ENCODE data around the gene DACT1. TPM values are rescaled to one million over a fixed set of nuclear protein-coding genes. Genes with fewer than 3 reads are reported as not detected.

The DACT1 gene
- total RNA-seq, 1 donor from 2014 or later, result 6.6 TPM

GRCh38 chr14:58662018-58662417 lies 24.3 kb downstream of the DACT1 start:
- Mint-ChIP-seq H3K27me3 (ENCODE audit: low read depth) (no peaks in the 10 kb centered on the region), H3K4me1 (ENCODE audit: low read depth) (peaks cover 26% of the 10 kb centered on the region), H3K27ac (peak overlapping the region; percentile 68), H3K36me3 (ENCODE audit: low read depth) (no peaks in the 10 kb centered on the region), H3K4me3 (ENCODE audit: low read depth) (no peak overlapping the region), H3K9me3 (no peaks in the 10 kb centered on the region)
- intact Hi-C loops (cut with micrococcal nuclease), result no loop called here
- no peak for DNase-seq (ENCODE audit: low spot score)

DNA sequence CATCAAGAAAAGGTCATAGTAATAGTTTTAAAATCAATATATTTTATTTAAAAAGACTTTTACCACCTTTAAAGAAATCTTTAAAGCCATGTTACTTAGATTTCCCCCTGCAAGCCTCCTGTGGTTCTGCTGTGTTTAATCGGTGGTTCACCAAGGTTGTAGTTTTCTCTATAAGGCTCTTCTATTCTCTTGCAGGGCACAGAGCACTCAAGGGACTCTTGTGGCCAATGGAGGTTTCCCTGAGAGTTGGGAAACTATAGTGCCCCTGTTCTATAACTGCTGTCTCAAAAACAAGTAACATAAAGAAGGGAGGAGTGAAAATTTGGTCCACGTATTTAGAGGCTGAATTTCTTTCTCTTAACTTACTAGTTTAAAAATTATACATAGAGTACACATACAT lies 25.0 kb downstream of the DACT1 start:
- DNase-seq (ENCODE audit: low spot score), result no peak
- intact Hi-C loops (cut with micrococcal nuclease), result no loop called here
- H3K9me3 Mint-ChIP-seq, result no peaks in the 10 kb centered on the region
- no peaks in the 10 kb centered on the region for H3K27me3 Mint-ChIP-seq (ENCODE audit: low read depth)
- no peak overlapping the region for H3K27ac Mint-ChIP-seq
- peaks cover 26% of the 10 kb centered on the region for H3K4me1 Mint-ChIP-seq (ENCODE audit: low read depth)
- no peak overlapping the region for H3K4me3 Mint-ChIP-seq (ENCODE audit: low read depth)
- no peaks in the 10 kb centered on the region for H3K36me3 Mint-ChIP-seq (ENCODE audit: low read depth)

GRCh38 chr14:58663494-58664111 lies 25.8 kb downstream of the DACT1 start:
- H3K9me3 Mint-ChIP-seq, result no peaks in the 10 kb centered on the region
- no peak for DNase-seq (ENCODE audit: low spot score)
- H3K27me3 Mint-ChIP-seq (ENCODE audit: low read depth), result no peaks in the 10 kb centered on the region
- H3K4me1 Mint-ChIP-seq (ENCODE audit: low read depth), result peaks cover 26% of the 10 kb centered on the region
- H3K27ac Mint-ChIP-seq, result no peak overlapping the region
- intact Hi-C loops (cut with micrococcal nuclease), result no loop called here
- no peak overlapping the region for H3K4me3 Mint-ChIP-seq (ENCODE audit: low read depth)
- no peaks in the 10 kb centered on the region for H3K36me3 Mint-ChIP-seq (ENCODE audit: low read depth)

DNA sequence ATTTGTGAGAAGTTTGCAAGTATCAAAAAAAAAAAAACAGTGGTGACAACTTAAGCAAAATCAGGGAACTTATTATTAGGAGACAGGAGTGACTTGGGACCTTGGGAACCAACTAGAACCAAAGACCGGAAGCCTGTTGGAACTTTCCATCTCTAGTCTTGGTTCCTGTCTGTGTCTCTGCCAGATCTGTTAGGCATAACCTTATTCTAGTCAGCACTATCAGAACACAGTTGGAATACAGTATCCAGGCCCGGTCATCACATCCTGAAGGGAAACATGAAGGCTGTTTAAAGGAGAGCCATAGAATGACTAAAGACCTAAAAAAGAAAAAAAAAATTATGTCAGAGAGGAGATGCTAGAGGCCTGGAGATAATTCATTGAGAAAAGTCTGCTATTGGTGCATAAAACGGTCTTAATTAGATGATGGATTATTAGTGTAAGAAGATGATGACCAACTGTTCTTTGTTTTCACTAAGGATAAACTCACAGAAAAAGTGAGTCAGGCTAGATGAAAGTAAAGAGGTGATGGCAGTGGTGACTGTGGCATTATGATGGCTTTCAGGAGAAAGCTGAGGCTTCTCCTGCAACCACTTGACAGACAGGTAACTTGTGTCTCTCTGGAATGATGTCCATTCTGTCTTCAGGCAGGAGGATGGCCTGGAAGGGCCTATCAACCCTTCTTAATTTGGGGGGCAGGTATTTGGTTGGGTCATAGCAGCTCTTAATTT lies 28.2 kb downstream of the DACT1 start:
- Mint-ChIP-seq H3K4me1 (ENCODE audit: low read depth) (peaks cover 26% of the 10 kb centered on the region), H3K36me3 (ENCODE audit: low read depth) (no peaks in the 10 kb centered on the region), H3K9me3 (no peaks in the 10 kb centered on the region), H3K27me3 (ENCODE audit: low read depth) (no peaks in the 10 kb centered on the region), H3K27ac (no peak overlapping the region), H3K4me3 (ENCODE audit: low read depth) (no peak overlapping the region)
- DNase-seq (ENCODE audit: low spot score), result no peak
- intact Hi-C loops (cut with micrococcal nuclease), result loop anchor here (5.0 kb wide), 1 partner anchor 81 kb away; no protein-coding TSS in a partner anchor

DNA sequence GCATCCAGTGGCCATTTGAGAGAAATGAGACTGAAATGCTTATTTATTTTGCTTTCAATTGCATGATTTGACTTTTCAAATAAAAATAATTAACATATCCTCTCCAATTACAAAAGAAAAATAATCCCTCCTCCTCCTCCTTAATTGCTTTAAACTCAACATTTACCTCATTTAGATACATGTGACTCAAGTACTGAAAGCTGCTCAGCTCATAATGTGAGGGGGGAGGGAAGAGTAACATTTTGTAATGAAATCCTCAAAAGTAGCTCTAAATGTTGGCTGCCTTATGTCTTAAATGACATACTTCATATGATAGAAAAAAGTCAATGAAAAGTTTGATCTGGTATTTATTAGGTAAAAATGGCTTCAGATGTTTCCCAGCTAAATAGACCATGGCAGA lies 29.0 kb downstream of the DACT1 start:
- H3K4me1 Mint-ChIP-seq (ENCODE audit: low read depth), result peaks cover 24% of the 10 kb centered on the region

GRCh38 chr14:58667900-58668299 lies 30.1 kb downstream of the DACT1 start:
- intact Hi-C loops (cut with micrococcal nuclease), result loop anchor here (5.0 kb wide), 1 partner anchor 79 kb away; no protein-coding TSS in a partner anchor
- Mint-ChIP-seq H3K27ac (no peak overlapping the region), H3K9me3 (no peaks in the 10 kb centered on the region), H3K36me3 (ENCODE audit: low read depth) (no peaks in the 10 kb centered on the region), H3K4me3 (ENCODE audit: low read depth) (no peak overlapping the region), H3K27me3 (ENCODE audit: low read depth) (peaks cover 2% of the 10 kb centered on the region), H3K4me1 (ENCODE audit: low read depth) (peaks cover 15% of the 10 kb centered on the region)
- no peak for DNase-seq (ENCODE audit: low spot score)

More for the DNA sequence above, 29.0 kb downstream of the DACT1 start:
- Mint-ChIP-seq H3K27me3 (ENCODE audit: low read depth) (no peaks in the 10 kb centered on the region), H3K4me3 (ENCODE audit: low read depth) (no peak overlapping the region), H3K36me3 (ENCODE audit: low read depth) (no peaks in the 10 kb centered on the region), H3K9me3 (no peaks in the 10 kb centered on the region), H3K27ac (no peak overlapping the region)
- DNase-seq (ENCODE audit: low spot score), result no peak
- intact Hi-C loops (cut with micrococcal nuclease), result loop anchor here (5.0 kb wide), 1 partner anchor 81 kb away; no protein-coding TSS in a partner anchor

DNA sequence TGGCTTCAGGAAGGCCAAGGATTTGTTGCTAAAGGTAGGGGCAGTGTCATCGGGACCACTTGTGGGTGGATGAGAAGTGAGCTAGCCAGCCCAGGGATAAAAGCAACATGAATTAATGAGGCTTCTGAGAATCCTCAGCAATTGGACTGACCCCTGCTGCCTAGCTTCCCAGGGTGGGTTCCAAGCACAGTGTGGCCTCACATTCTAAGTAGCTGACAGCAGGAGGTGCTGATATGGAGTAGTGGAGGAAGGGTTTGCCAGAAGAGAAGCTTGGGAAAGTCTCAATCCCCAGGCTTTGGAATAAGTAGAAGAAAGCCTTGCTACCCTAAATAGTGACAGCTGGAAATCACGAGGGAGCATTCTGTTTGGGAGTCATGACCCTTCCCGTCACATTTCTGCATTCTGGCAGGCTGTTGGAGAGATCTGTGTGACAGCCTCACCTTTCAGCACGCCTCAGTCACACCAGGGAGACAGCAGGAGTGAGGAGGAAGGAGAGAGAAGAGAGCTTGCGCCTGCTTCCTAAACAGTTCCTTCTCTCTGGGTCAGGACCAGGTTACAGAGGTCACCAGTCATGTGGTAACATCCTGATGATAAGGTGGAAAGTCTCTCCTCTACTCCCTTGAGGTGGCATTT lies 31.2 kb downstream of the DACT1 start:
- Mint-ChIP-seq H3K27ac (no peak overlapping the region), H3K4me3 (ENCODE audit: low read depth) (no peak overlapping the region), H3K4me1 (ENCODE audit: low read depth) (peaks cover 9% of the 10 kb centered on the region), H3K36me3 (ENCODE audit: low read depth) (no peaks in the 10 kb centered on the region), H3K27me3 (ENCODE audit: low read depth) (peaks cover 2% of the 10 kb centered on the region), H3K9me3 (no peaks in the 10 kb centered on the region)
- intact Hi-C loops (cut with micrococcal nuclease), result loop anchor here (5.0 kb wide), 1 partner anchor 78 kb away; no protein-coding TSS in a partner anchor
- no peak for DNase-seq (ENCODE audit: low spot score)

DNA sequence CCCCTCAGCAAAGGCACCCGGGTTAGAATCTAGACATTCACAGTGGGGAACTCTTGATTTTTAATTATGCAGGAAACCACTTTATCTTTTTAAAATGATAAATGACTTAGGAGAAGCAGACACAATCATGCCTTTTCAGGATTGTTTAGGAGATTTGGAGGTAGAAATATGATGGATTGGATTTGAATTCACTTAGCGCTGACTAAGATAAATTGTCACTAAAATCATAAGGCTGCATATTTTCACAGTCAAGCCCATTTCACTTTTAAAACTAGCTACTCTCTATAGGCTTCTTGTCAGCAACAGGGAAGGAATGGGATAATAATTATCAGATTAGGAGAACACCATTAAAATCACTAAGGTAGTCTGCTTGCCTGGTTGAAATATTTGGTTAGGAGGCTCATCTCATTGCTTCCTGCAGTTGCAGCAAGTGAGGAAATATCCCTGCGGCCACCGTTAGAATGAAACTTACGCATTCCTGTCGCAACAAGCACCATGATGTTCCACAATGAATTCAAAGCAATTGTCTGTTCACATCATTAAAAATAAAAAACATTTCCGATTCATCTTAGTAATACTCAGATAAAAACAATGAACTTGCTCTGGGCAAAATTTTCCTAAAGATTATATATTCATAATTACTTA lies 31.9 kb downstream of the DACT1 start:
- Mint-ChIP-seq H3K27ac (no peak overlapping the region), H3K27me3 (ENCODE audit: low read depth) (peaks cover 2% of the 10 kb centered on the region), H3K9me3 (no peaks in the 10 kb centered on the region), H3K4me1 (ENCODE audit: low read depth) (peaks cover 8% of the 10 kb centered on the region), H3K36me3 (ENCODE audit: low read depth) (no peaks in the 10 kb centered on the region), H3K4me3 (ENCODE audit: low read depth) (no peak overlapping the region)
- no peak for DNase-seq (ENCODE audit: low spot score)
- intact Hi-C loops (cut with micrococcal nuclease), result loop anchor here (5.0 kb wide), 1 partner anchor 78 kb away; no protein-coding TSS in a partner anchor

- no peak overlapping the region for H3K4me3 Mint-ChIP-seq (ENCODE audit: low read depth)
- no peaks in the 10 kb centered on the region for H3K36me3 Mint-ChIP-seq (ENCODE audit: low read depth)
- H3K27me3 Mint-ChIP-seq (ENCODE audit: low read depth), result peaks cover 2% of the 10 kb centered on the region
- H3K9me3 Mint-ChIP-seq, result no peaks in the 10 kb centered on the region
- intact Hi-C loops (cut with micrococcal nuclease), result no loop called here
- DNase-seq (ENCODE audit: low spot score), result no peak
- peaks cover 6% of the 10 kb centered on the region for H3K4me1 Mint-ChIP-seq (ENCODE audit: low read depth)
- H3K27ac Mint-ChIP-seq, result no peak overlapping the region
Measured at GRCh38 chr14:58671024-58671423, 33.3 kb downstream of the DACT1 start.

- no peak for DNase-seq (ENCODE audit: low spot score)
- peaks cover 2% of the 10 kb centered on the region for H3K27me3 Mint-ChIP-seq (ENCODE audit: low read depth)
- no peak overlapping the region for H3K4me3 Mint-ChIP-seq (ENCODE audit: low read depth)
- H3K27ac Mint-ChIP-seq, result no peak overlapping the region
- intact Hi-C loops (cut with micrococcal nuclease), result no loop called here
- no peaks in the 10 kb centered on the region for H3K9me3 Mint-ChIP-seq
- H3K4me1 Mint-ChIP-seq (ENCODE audit: low read depth), result peaks cover 3% of the 10 kb centered on the region
- no peaks in the 10 kb centered on the region for H3K36me3 Mint-ChIP-seq (ENCODE audit: low read depth)
Measured at GRCh38 chr14:58671436-58671835, 33.7 kb downstream of the DACT1 start.

DNA sequence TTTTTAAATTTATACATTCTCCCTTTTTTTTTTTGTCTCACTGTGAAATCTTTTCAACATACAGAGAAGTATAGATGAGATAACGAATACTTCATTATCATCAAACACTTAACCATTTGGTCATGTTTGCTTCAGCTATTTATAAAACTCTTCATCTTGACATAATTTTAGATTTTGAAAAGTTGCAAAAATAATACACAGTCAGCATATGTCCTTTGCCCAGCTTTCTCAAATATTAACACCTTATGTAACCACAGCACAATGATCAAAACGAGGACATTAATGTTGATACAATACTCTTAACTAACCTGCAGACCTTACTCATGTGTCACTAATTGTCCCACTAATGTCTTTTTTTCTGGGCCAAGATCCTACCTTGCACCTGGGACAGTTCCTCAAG lies 36.0 kb downstream of the DACT1 start:
- Mint-ChIP-seq H3K27ac (no peak overlapping the region), H3K36me3 (ENCODE audit: low read depth) (no peaks in the 10 kb centered on the region), H3K27me3 (ENCODE audit: low read depth) (peaks cover 2% of the 10 kb centered on the region), H3K4me1 (ENCODE audit: low read depth) (no peaks in the 10 kb centered on the region), H3K4me3 (ENCODE audit: low read depth) (no peak overlapping the region), H3K9me3 (no peaks in the 10 kb centered on the region)
- intact Hi-C loops (cut with micrococcal nuclease), result no loop called here
- DNase-seq (ENCODE audit: low spot score), result no peak

- no peaks in the 10 kb centered on the region for H3K4me1 Mint-ChIP-seq (ENCODE audit: low read depth)
- H3K36me3 Mint-ChIP-seq (ENCODE audit: low read depth), result no peaks in the 10 kb centered on the region
- DNase-seq (ENCODE audit: low spot score), result no peak
- H3K4me3 Mint-ChIP-seq (ENCODE audit: low read depth), result no peak overlapping the region
- H3K9me3 Mint-ChIP-seq, result no peaks in the 10 kb centered on the region
- intact Hi-C loops (cut with micrococcal nuclease), result no loop called here
- H3K27me3 Mint-ChIP-seq (ENCODE audit: low read depth), result peaks cover 2% of the 10 kb centered on the region
- H3K27ac Mint-ChIP-seq, result no peak overlapping the region
Measured at GRCh38 chr14:58677001-58677400, 39.2 kb downstream of the DACT1 start.

Measured in activated T-helper 2 cell treated with anti-CD3 and anti-CD28 coated beads, Interferon-gamma antibody, Interleukin-2, Interleukin-4, amounts not matched to agents 10 μg/mL and 5 μg/mL and 100 μg/mL, durations not matched to agents 14 hours and 24 hours and 36 hours (primary cell).